ENCODE results near the gene ALDH3A2.

- TF ChIP-seq EZH2 (IDR thresholded peaks at IDR 0.05; ENCODE audit: insufficient read depth, poor library complexity, severe bottlenecking) (no peak), EZH2phosphoT487 (IDR thresholded peaks at IDR 0.05; ENCODE audit: insufficient read depth, low read depth) (no peak)
Measured at GRCh38 chr17:19650826-19651225, 2.3 kb downstream of the ALDH3A2 start.

Measured in GM23248 (cell line).